ENCODE results near the gene TMEM91. TPM values are rescaled to one million over a fixed set of nuclear protein-coding genes. Genes with fewer than 3 reads are reported as not detected.

The TMEM91 gene
- total and polyA plus RNA-seq, 2 of the 13 experiments (the other 11 are each of a cell fraction or from before 2014, with no cell fraction given): 6.3 to 10.3 TPM

DNA sequence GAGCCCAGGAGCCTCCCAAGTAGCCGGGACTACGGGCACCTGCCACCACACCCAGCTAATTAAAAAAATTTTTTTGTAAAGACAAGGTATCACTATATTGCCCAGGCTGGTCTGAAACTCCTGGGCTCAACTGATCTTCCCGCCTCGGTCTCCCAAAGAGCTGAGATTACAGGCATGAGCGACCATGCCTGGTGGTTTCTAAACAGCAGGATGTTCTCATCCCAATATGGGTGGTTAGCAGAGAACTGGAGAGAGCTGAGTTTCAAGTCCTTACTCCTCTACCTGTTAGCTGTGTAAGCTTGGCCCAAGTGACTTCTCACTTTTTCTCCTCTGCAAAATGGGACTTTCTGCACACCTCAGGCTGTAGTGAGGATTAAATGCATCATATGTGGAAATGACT is 8.0 kb downstream of the TMEM91 start:
- BruUV-seq (replicated peaks): no TSS peak
- H3K79me2 ChIP-seq (ENCODE audit: insufficient read depth, low read length): no peaks in the 10 kb centered on the region
- no peak overlapping the region for H3K27ac ChIP-seq (ENCODE audit: extremely low read length, insufficient read depth, low read length)
- peaks cover 9% of the 10 kb centered on the region; the same call in 1 of the 2 replicates for H3K4me1 ChIP-seq (ENCODE audit: insufficient read depth, low read length)
- H3K27me3 ChIP-seq (ENCODE audit: control insufficient read depth in 1 of 2, insufficient read depth in 2 of 2, low read length in 2 of 2): no peaks in the 10 kb centered on the region
- intact Hi-C loops (cut with micrococcal nuclease; ENCODE audit: unreplicated experiment): no loop called here
- TF ChIP-seq SNRNP70 (IDR thresholded peaks at IDR 0.05; ENCODE audit: low read depth, low read length): no peak
- TF ChIP-seq NFRKB (IDR thresholded peaks at IDR 0.05): no peak
- TF ChIP-seq GATA4 (IDR thresholded peaks at IDR 0.05; ENCODE audit: borderline replicate concordance, low read depth): no peak
- no peak for TF ChIP-seq RBM22 (optimal IDR thresholded peaks at IDR 0.05; ENCODE audit: low read length)
- TF ChIP-seq, protein P1, sequence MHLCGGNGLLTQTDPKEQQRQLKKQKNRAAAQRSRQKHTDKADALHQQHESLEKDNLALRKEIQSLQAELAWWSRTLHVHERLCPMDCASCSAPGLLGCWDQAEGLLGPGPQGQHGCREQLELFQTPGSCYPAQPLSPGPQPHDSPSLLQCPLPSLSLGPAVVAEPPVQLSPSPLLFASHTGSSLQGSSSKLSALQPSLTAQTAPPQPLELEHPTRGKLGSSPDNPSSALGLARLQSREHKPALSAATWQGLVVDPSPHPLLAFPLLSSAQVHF (CRISPR knock-in tag; IDR thresholded peaks at IDR 0.05): no peak
- no peak for TF ChIP-seq KAT7 (CRISPR knock-in tag; IDR thresholded peaks at IDR 0.05; ENCODE audit: borderline replicate concordance)
- no peak for TF ChIP-seq CREB1 (IDR thresholded peaks at IDR 0.05)
- no peak for TF ChIP-seq CREB1 (CRISPR knock-in tag; IDR thresholded peaks at IDR 0.05)
- no peak for TF ChIP-seq ZNF850 (CRISPR knock-in tag; conservative IDR thresholded peaks at IDR 0.05)
- no peak for TF ChIP-seq ATF7-NPFF (CRISPR knock-in tag; IDR thresholded peaks at IDR 0.05; ENCODE audit: low read depth)
- TF ChIP-seq, protein P2, sequence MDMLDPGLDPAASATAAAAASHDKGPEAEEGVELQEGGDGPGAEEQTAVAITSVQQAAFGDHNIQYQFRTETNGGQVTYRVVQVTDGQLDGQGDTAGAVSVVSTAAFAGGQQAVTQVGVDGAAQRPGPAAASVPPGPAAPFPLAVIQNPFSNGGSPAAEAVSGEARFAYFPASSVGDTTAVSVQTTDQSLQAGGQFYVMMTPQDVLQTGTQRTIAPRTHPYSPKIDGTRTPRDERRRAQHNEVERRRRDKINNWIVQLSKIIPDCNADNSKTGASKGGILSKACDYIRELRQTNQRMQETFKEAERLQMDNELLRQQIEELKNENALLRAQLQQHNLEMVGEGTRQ (IDR thresholded peaks at IDR 0.05; ENCODE audit: low read depth, low read length): no peak
- TF ChIP-seq, protein P2 (CRISPR knock-in tag; IDR thresholded peaks at IDR 0.05; ENCODE audit: borderline replicate concordance): no peak
- no peak for TF ChIP-seq MED1 (CRISPR knock-in tag; IDR thresholded peaks at IDR 0.05)
- no peak for TF ChIP-seq FOXO1 (CRISPR knock-in tag; IDR thresholded peaks at IDR 0.05)
- TF ChIP-seq, protein P3, sequence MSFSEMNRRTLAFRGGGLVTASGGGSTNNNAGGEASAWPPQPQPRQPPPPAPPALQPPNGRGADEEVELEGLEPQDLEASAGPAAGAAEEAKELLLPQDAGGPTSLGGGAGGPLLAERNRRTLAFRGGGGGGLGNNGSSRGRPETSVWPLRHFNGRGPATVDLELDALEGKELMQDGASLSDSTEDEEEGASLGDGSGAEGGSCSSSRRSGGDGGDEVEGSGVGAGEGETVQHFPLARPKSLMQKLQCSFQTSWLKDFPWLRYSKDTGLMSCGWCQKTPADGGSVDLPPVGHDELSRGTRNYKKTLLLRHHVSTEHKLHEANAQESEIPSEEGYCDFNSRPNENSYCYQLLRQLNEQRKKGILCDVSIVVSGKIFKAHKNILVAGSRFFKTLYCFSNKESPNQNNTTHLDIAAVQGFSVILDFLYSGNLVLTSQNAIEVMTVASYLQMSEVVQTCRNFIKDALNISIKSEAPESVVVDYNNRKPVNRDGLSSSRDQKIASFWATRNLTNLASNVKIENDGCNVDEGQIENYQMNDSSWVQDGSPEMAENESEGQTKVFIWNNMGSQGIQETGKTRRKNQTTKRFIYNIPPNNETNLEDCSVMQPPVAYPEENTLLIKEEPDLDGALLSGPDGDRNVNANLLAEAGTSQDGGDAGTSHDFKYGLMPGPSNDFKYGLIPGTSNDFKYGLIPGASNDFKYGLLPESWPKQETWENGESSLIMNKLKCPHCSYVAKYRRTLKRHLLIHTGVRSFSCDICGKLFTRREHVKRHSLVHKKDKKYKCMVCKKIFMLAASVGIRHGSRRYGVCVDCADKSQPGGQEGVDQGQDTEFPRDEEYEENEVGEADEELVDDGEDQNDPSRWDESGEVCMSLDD (CRISPR knock-in tag; IDR thresholded peaks at IDR 0.05; ENCODE audit: borderline replicate concordance): no peak
- no peak for TF ChIP-seq ARHGAP35 (CRISPR knock-in tag; IDR thresholded peaks at IDR 0.05; ENCODE audit: borderline replicate concordance)
- ChIA-PET CTCF (ENCODE audit: low intra/inter-chr PET ratio, low total read pairs) (no interaction called here), POLR2A (no interaction called here)
- WGBS (ENCODE audit: low lambda C conversion rate): 100% methylated on average over 4 of the region's 5 CpGs
- H3K4me3 ChIP-seq (replicated peaks in 1 of 3; ENCODE audit: insufficient read depth in 1 of 3, low read depth in 2 of 3, low read length in 3 of 3): no peak overlapping the region
- H3K36me3 ChIP-seq (replicated peaks in 1 of 2; ENCODE audit: control insufficient read depth in 1 of 2, insufficient read depth in 2 of 2, low read length in 2 of 2): peaks cover 7 to 11% of the 10 kb centered on the region in 2 experiments; a peak in 2 of 5 replicates
- no peak for FAIRE-seq
- in situ Hi-C loops (cut with HindIII; ENCODE audit: extremely low pct_ligation_motif_present, low pct_unique_long_range_greater_than_20kb): no loop called here
- DNase-seq (ENCODE audit: low spot score): no peak
- ATAC-seq: no peak
- no peak overlapping the region for H3K9ac ChIP-seq (ENCODE audit: insufficient read depth, low read depth, low read length)
- no peaks in the 10 kb centered on the region for H4K20me1 ChIP-seq (ENCODE audit: insufficient read depth, low read length)
- H3K9me3 ChIP-seq (ENCODE audit: low read length): no peaks in the 10 kb centered on the region
- no peak overlapping the region for H3K4me2 ChIP-seq (ENCODE audit: low read depth, low read length)
- H2AFZ ChIP-seq (ENCODE audit: low read length): no peak overlapping the region

Data from HepG2 (cell line).